Natural killer cell (primary cell): ENCODE data around the gene ZNF611. TPM values are rescaled to one million over a fixed set of nuclear protein-coding genes. Genes with fewer than 3 reads are reported as not detected.
"Not testable (repeated sequence)": the region's sequence is repeated elsewhere in the genome, so short reads cannot be mapped to it uniquely, and the experiment has no call there.

Experiments
- ATAC-seq, 3 donors: fragments of 150-1000 bp in 2 of 3; fragments of 200-7000 bp in 1 of 3; cut with Tn5 transposase; 1 replicate in 1 of 3; 2 replicates in 2 of 3; pipeline ENCODE4 v1.10.0; 2021; ENCODE audit warnings: mild to moderate bottlenecking in 2 of 3, moderate library complexity in 2 of 3
- DNase-seq, 2 donors: peaks; one replicate each; pipeline versions ENCODE4 v3.0.0 to v3.0.0-alpha.2; 2013 to 2021; ENCODE audit warnings: mixed read lengths in 1 of 2
- H3K27ac ChIP-seq: one replicate; pipeline ENCODE4 v1.5.1; 2013; ENCODE audit warnings: mild to moderate bottlenecking, low read length
- H3K27me3 ChIP-seq: one replicate; pipeline ENCODE4 v1.6.1; 2013; ENCODE audit warnings: low read length; ENCODE audit not compliant: control insufficient read depth, insufficient read depth
- H3K36me3 ChIP-seq: one replicate; pipeline ENCODE4 v1.6.1; 2013; ENCODE audit warnings: low read length; ENCODE audit not compliant: control insufficient read depth, insufficient read depth
- H3K4me1 ChIP-seq: one replicate; pipeline ENCODE4 v1.6.1; 2013; ENCODE audit warnings: low read length; ENCODE audit not compliant: control insufficient read depth, insufficient read depth
- H3K4me3 ChIP-seq: one replicate; pipeline ENCODE4 v1.5.1; 2013; ENCODE audit warnings: low read length
- H3K9me3 ChIP-seq: one replicate; pipeline ENCODE4 v1.6.1; 2013; ENCODE audit warnings: low read length; ENCODE audit not compliant: control insufficient read depth, insufficient read depth
- H3K27ac Mint-ChIP-seq, 2 donors: one replicate each; pipeline ENCODE4 v1.8.0; 2022; ENCODE audit warnings: mild to moderate bottlenecking in 2 of 2, mixed read lengths in 2 of 2, moderate library complexity in 1 of 2
- H3K27me3 Mint-ChIP-seq, 2 donors: one replicate each; pipeline ENCODE4 v1.8.0; 2022; ENCODE audit warnings: low read depth in 2 of 2, mixed read lengths in 2 of 2
- H3K36me3 Mint-ChIP-seq: one replicate; pipeline ENCODE4 v1.8.0; 2022; ENCODE audit warnings: mixed read lengths
- H3K4me1 Mint-ChIP-seq, 2 donors: one replicate each; pipeline ENCODE4 v1.8.0; 2022; ENCODE audit warnings: mixed read lengths in 2 of 2
- H3K4me3 Mint-ChIP-seq: one replicate; pipeline ENCODE4 v1.8.0; 2022; ENCODE audit warnings: mild to moderate bottlenecking, moderate library complexity, mixed read lengths
- H3K9me3 Mint-ChIP-seq, 2 donors: one replicate each; pipeline ENCODE4 v1.8.0; 2022; ENCODE audit warnings: mixed read lengths in 2 of 2
- CTCF ChIP-seq: fragments of 200-600 bp; IDR thresholded peaks from one replicate; pipeline ENCODE4 v1.8.0; 2022; ENCODE audit warnings: antibody characterized with exemption
- WGBS: methylation state at CpG from one replicate; pipeline ENCODE4 v1.1.7; 2013; ENCODE audit warnings: missing lambda C conversion rate; ENCODE audit not compliant: insufficient coverage; 5-methylcytosine and 5-hydroxymethylcytosine counted together
- intact Hi-C: fragments of 100-400 bp; cut with micrococcal nuclease; formaldehyde crosslinking; loops from one replicate; pipeline ENCODE4 v1.14.2; 2022
- total RNA-seq, 4 donors: library from RNA; stranded (reverse); fragments of 120-200 nt in 1 of 4; gene quantifications; one replicate each; pipeline versions ENCODE4 v1.2.3 to v1.2.4, GENCODE V29; 2013 to 2022

The ZNF611 gene
- total RNA-seq, 3 donors from 2014 or later (not counting 1 experiment from before 2014, with no cell fraction given), result 41.2 to 58.0 (median 44.2) TPM

- Histone ChIP-seq H3K27me3 (no peaks in the 10 kb centered on the region), H3K4me3 (no peak overlapping the region), H3K36me3 (peaks cover 17% of the 10 kb centered on the region), H3K9me3 (peaks cover 6% of the 10 kb centered on the region), H3K4me1 (peaks cover 22% of the 10 kb centered on the region), H3K27ac (peak overlapping the region; percentile 65)
- DNase-seq (no peak), ATAC-seq (no peak)
- Mint-ChIP-seq H3K4me1 (peaks cover 29 to 42% of the 10 kb centered on the region in 2 donors), H3K27me3 (no peaks in the 10 kb centered on the region), H3K9me3 (no peaks in the 10 kb centered on the region), H3K27ac (peak overlapping the region; percentile 94 to 95), H3K4me3 (peak overlapping the region; percentile 67), H3K36me3 (peaks cover 8% of the 10 kb centered on the region)
- WGBS, result 75% methylated on average over 1 of the region's 1 CpG
- no peak for TF ChIP-seq CTCF
- intact Hi-C loops, result no loop called here
Measured at GRCh38 chr19:52716522-52716921, 18.3 kb downstream of the ZNF611 start.

- H3K27me3 ChIP-seq, H3K9me3 Mint-ChIP-seq, H3K9me3 ChIP-seq, H3K27me3 Mint-ChIP-seq, H3K4me3 ChIP-seq, intact Hi-C loops: not testable (repeated sequence)
- 10% methylated on average over 4 of the region's 4 CpGs for WGBS
- ATAC-seq, result peak; percentile 90 to 97 (median 92)
- Histone ChIP-seq H3K4me1 (peaks cover 22% of the 10 kb centered on the region), H3K36me3 (peaks cover 23% of the 10 kb centered on the region), H3K27ac (peak overlapping the region; percentile 65)
- Mint-ChIP-seq H3K27ac (peak overlapping the region; percentile 94 to 95), H3K36me3 (peaks cover 13% of the 10 kb centered on the region), H3K4me1 (peaks cover 29 to 42% of the 10 kb centered on the region in 2 donors), H3K4me3 (peak overlapping the region; percentile 67)
- peak; percentile 54 to 64 for DNase-seq
Measured at GRCh38 chr19:52715902-52716301, 18.9 kb downstream of the ZNF611 start.

- intact Hi-C loops, H3K4me3 ChIP-seq, H3K27me3 Mint-ChIP-seq, H3K9me3 ChIP-seq, H3K27me3 ChIP-seq, H3K9me3 Mint-ChIP-seq: not testable (repeated sequence)
- WGBS, result 78% methylated on average over 5 of the region's 5 CpGs
- Histone ChIP-seq H3K36me3 (peaks cover 29% of the 10 kb centered on the region), H3K4me1 (peaks cover 22% of the 10 kb centered on the region), H3K27ac (peak overlapping the region; percentile 65)
- Mint-ChIP-seq H3K4me3 (peak overlapping the region; percentile 67), H3K4me1 (peaks cover 29 to 42% of the 10 kb centered on the region in 2 donors), H3K27ac (peak overlapping the region; percentile 94 to 95), H3K36me3 (peaks cover 13% of the 10 kb centered on the region)
- DNase-seq, result peak in 1 of 2 donors; percentile 22
- peak; percentile 24 to 52 (median 47) for ATAC-seq
Measured at GRCh38 chr19:52715330-52715729, 19.5 kb downstream of the ZNF611 start.

DNA sequence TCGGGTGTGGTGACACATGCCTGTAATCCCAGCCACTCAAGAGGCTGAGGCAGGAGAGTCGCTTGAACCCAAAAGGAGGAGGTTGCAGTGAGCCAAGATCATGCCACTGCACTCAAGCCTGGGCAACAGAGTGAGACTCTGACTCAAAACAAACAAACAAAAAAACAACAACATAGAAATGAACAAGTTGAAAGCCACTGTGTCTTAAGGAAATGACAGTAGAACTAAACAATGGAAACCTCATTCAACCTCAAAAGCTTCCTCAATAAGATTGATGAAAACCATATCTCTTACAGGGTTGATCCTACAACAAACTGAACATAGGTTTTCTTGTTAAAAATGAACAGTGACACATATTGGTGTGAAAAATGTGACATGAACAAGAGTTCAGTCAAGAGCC, 21.8 kb downstream of the ZNF611 start:
- H3K9me3 ChIP-seq, DNase-seq, H3K27ac ChIP-seq, intact Hi-C loops, H3K9me3 Mint-ChIP-seq, H3K4me3 ChIP-seq, H3K4me3 Mint-ChIP-seq, H3K27me3 ChIP-seq, H3K27me3 Mint-ChIP-seq: not testable (repeated sequence)
- Histone ChIP-seq H3K4me1 (peaks cover 22% of the 10 kb centered on the region), H3K36me3 (peaks cover 36% of the 10 kb centered on the region)
- Mint-ChIP-seq H3K4me1 (peaks cover 29 to 42% of the 10 kb centered on the region in 2 donors), H3K27ac (peak overlapping the region in 1 of 2 donors; percentile 74), H3K36me3 (peaks cover 13% of the 10 kb centered on the region)
- WGBS, result 97% methylated on average over 2 of the region's 2 CpGs
- peak in 1 of 3 donors; percentile 16 for ATAC-seq

- Histone ChIP-seq H3K4me1 (peaks cover 20% of the 10 kb centered on the region), H3K9me3 (peaks cover 14% of the 10 kb centered on the region), H3K36me3 (peaks cover 45% of the 10 kb centered on the region)
- Mint-ChIP-seq H3K4me1 (peaks cover 21 to 34% of the 10 kb centered on the region in 2 donors), H3K27ac (peak overlapping the region in 1 of 2 donors; percentile 63), H3K36me3 (peaks cover 21% of the 10 kb centered on the region)
- ATAC-seq, H3K27me3 ChIP-seq, H3K4me3 Mint-ChIP-seq, H3K27ac ChIP-seq, DNase-seq, H3K9me3 Mint-ChIP-seq, H3K27me3 Mint-ChIP-seq, intact Hi-C loops, H3K4me3 ChIP-seq: not testable (repeated sequence)
- WGBS, result 98% methylated on average over 3 of the region's 3 CpGs
Measured at GRCh38 chr19:52711661-52712060, 23.2 kb downstream of the ZNF611 start.
